Erythroblast (primary cell): ENCODE data around the gene BRDT.

Experiments
- GATA1 ChIP-seq: IDR thresholded peaks from 2 replicates; pipeline ENCODE4 v1.6.1; 2011; ENCODE audit warnings: low read depth, mild to moderate bottlenecking, control low read depth, low read length, moderate library complexity
- POLR2A ChIP-seq: IDR thresholded peaks from 2 replicates; pipeline ENCODE4 v1.6.1; 2011; ENCODE audit warnings: mild to moderate bottlenecking, low read length

GRCh38 chr1:91952187-91952586 is 3.0 kb downstream of the BRDT start:
- TF ChIP-seq POLR2A (no peak), GATA1 (no peak)
